Stimulated activated CD8-positive, alpha-beta memory T cell treated with anti-CD3 and anti-CD28 coated beads, Interleukin-15, amount 100 ng/mL, for 1 hour (primary cell): ENCODE measurements around the gene ST14.
"Not testable (repeated sequence)": the region's sequence is repeated elsewhere in the genome, so short reads cannot be mapped to it uniquely, and the experiment has no call there.

Source experiments
- DNase-seq: peaks from one replicate; pipeline ENCODE4 v3.0.0-alpha.2; 2020; ENCODE audit warnings: low read depth

Gene ST14

GRCh38 chr11:130188585-130189347, 29.2 kb downstream of the ST14 start:
- no peak for DNase-seq

- DNase-seq = no peak
Observed at GRCh38 chr11:130189492-130190210, 30.1 kb downstream of the ST14 start.

GRCh38 chr11:130190371-130190881, 30.8 kb downstream of the ST14 start:
- DNase-seq = no peak

- DNase-seq = no peak
Observed at GRCh38 chr11:130191896-130192295, 32.3 kb downstream of the ST14 start.

- no peak for DNase-seq
Observed at GRCh38 chr11:130192845-130193267, 33.3 kb downstream of the ST14 start.

GRCh38 chr11:130193551-130193950, 34.0 kb downstream of the ST14 start:
- not testable (repeated sequence) for DNase-seq

- no peak for DNase-seq
Observed at GRCh38 chr11:130194241-130195023, 34.9 kb downstream of the ST14 start.

- no peak for DNase-seq
Observed at GRCh38 chr11:130197386-130198035, 37.9 kb downstream of the ST14 start.

GRCh38 chr11:130198292-130198691, 38.7 kb downstream of the ST14 start:
- DNase-seq = no peak

- DNase-seq = no peak
Observed at GRCh38 chr11:130198964-130199363, 39.4 kb downstream of the ST14 start.

- no peak for DNase-seq
Observed at GRCh38 chr11:130199792-130200191, 40.2 kb downstream of the ST14 start.

- DNase-seq = no peak
Observed at GRCh38 chr11:130201026-130201425, 41.4 kb downstream of the ST14 start.

- DNase-seq = no peak
Observed at GRCh38 chr11:130202009-130202817, 42.6 kb downstream of the ST14 start.

- no peak for DNase-seq
Observed at GRCh38 chr11:130202818-130203689, 43.5 kb downstream of the ST14 start.

GRCh38 chr11:130203766-130204702, 44.5 kb downstream of the ST14 start:
- no peak for DNase-seq

GRCh38 chr11:130204703-130205095, 45.1 kb downstream of the ST14 start:
- DNase-seq = no peak

GRCh38 chr11:130206141-130206540, 46.6 kb downstream of the ST14 start:
- no peak for DNase-seq

- DNase-seq = no peak
Observed at GRCh38 chr11:130208241-130209127, 48.9 kb downstream of the ST14 start.
